Spleen (tissue), 11 donors: ENCODE results near the gene RBM18. TPM values are rescaled to one million over a fixed set of nuclear protein-coding genes. Genes with fewer than 3 reads are reported as not detected.

ENCODE experiments used
- DNase-seq: peaks from one replicate; pipeline ENCODE4 v3.0.0-alpha.2; 2020
- H3K27ac ChIP-seq, 8 donors: fragments of 200-600 bp; sonication (generic) in 7 of 8; 1 replicate in 4 of 8; 2 replicates in 4 of 8; pipeline versions ENCODE4 v1.5.0 to v1.8.0; 2016 to 2021; ENCODE audit warnings: inconsistent platforms in 4 of 8, mild to moderate bottlenecking in 4 of 8, moderate library complexity in 1 of 8
- H3K27me3 ChIP-seq, 7 donors: fragments of 200-600 bp; sonication (generic) in 6 of 7; replicated peaks in 1 of 7; 1 replicate in 4 of 7; 2 replicates in 3 of 7; pipeline versions ENCODE4 v1.5.0 to v1.8.0; 2016 to 2021; ENCODE audit warnings: inconsistent platforms in 3 of 7, mild to moderate bottlenecking in 1 of 7
- H3K36me3 ChIP-seq, 6 donors: fragments of 200-600 bp; sonication (generic) in 5 of 6; 1 replicate in 4 of 6; 2 replicates in 2 of 6; pipeline versions ENCODE4 v1.5.0 to v1.8.0; 2016 to 2021; ENCODE audit warnings: inconsistent platforms in 2 of 6
- H3K4me1 ChIP-seq, 6 donors: fragments of 200-600 bp; sonication (generic) in 5 of 6; 1 replicate in 3 of 6; 2 replicates in 3 of 6; pipeline versions ENCODE4 v1.5.0 to v1.8.0; 2016 to 2021; ENCODE audit warnings: inconsistent platforms in 3 of 6
- H3K4me3 ChIP-seq, 8 donors: fragments of 200-600 bp; sonication (generic) in 7 of 8; 1 replicate in 4 of 8; 2 replicates in 4 of 8; pipeline versions ENCODE4 v1.5.0 to v1.8.0; 2016 to 2021; ENCODE audit warnings: inconsistent platforms in 4 of 8, mild to moderate bottlenecking in 4 of 8, moderate library complexity in 2 of 8
- H3K9me3 ChIP-seq, 8 donors: fragments of 200-600 bp; sonication (generic) in 7 of 8; 1 replicate in 4 of 8; 2 replicates in 4 of 8; pipeline versions ENCODE4 v1.5.0 to v1.8.0; 2016 to 2021; ENCODE audit warnings: inconsistent platforms in 4 of 8
- CTCF ChIP-seq, 11 experiments: fragments of 200-600 bp in 7 of 11; fragments of 450-650 bp in 4 of 11; sonication (generic) in 4 of 11; IDR thresholded peaks in 8 of 11; conservative IDR thresholded peaks in 3 of 11; 1 replicate in 7 of 11; 2 replicates in 4 of 11; pipeline versions ENCODE4 v1.4.0 to v1.8.0; 2016 to 2021; ENCODE audit warnings: antibody characterized with exemption in 11 of 11, inconsistent platforms in 4 of 11, mild to moderate bottlenecking in 1 of 11
- POLR2A ChIP-seq, 3 donors: fragments of 450-650 bp; IDR thresholded peaks; one replicate each; pipeline ENCODE4 v1.5.1; 2017; ENCODE audit warnings: antibody characterized with exemption in 3 of 3, mild to moderate bottlenecking in 1 of 3
- POLR2AphosphoS5 ChIP-seq, 3 donors: sonication (generic); formaldehyde crosslinking; IDR thresholded peaks; one replicate each; pipeline ENCODE4 v1.5.1; 2017; ENCODE audit warnings: antibody characterized with exemption in 3 of 3
- WGBS, 5 donors: extraction: QIAGEN DNeasy Blood & Tissue Kit in 3 of 5; methylation state at CpG; one replicate each; pipeline versions ENCODE4 v1.1.5 to v1.1.7; 2013 to 2018; 5-methylcytosine and 5-hydroxymethylcytosine counted together
- intact Hi-C: fragments of 100-400 bp; cut with DNase I; formaldehyde crosslinking; loops from one replicate; pipeline ENCODE4 v1.15.0; 2023; ENCODE audit warnings: low total_unique reads
- polyA plus RNA-seq, 3 donors: library from polyadenylated mRNA; stranded (reverse); fragments of 200-250 nt; gene quantifications; one replicate each; pipeline ENCODE4 v1.2.1, GENCODE V29; 2013
- total RNA-seq, 7 donors: library from RNA; depleted of rRNA in 3 of 7; stranded (reverse); fragments of >200 nt in 3 of 7; fragmentation: NEBNext Ultra II Directional in 4 of 7; extraction: Animal tissue kit (Norgen Biotek cat#: 25700) in 4 of 7; gene quantifications; one replicate each; pipeline versions ENCODE4 v1.1.0 to v1.2.1, GENCODE V29; 2016 to 2021
- donor health status: healthy with polysubstance abuse.
- donor health status: DM: no; HTN: no; CAD: no; lungs with moderate emphysema.
- donor health status: DM: no; HTN: no; CAD: no.
- donor health status: Bipolar disorder and iron deficiency.
- donor health status: healthy.
- donor health status: DM: no; HTN: no; CAD: no.
- donor health status: DM: yes; HTN: yes; CAD: no.

RBM18 gene
- total and polyA plus RNA-seq, 10 donors: 4.2 to 21.5 (median 11.2) TPM

- peaks cover 0 to 86% (median 28%) of the 10 kb centered on the region in 6 donors for H3K36me3 ChIP-seq
- intact Hi-C loops: no loop called here
- no peak for TF ChIP-seq POLR2A (IDR thresholded peaks at IDR 0.05)
- TF ChIP-seq POLR2AphosphoS5 (IDR thresholded peaks at IDR 0.05): no peak
- TF ChIP-seq CTCF (IDR thresholded peaks at IDR 0.05 in 8 of 11, conservative IDR thresholded peaks at IDR 0.05 in 3 of 11): no peak
- H3K27ac ChIP-seq: no peak overlapping the region
- H3K4me1 ChIP-seq: peaks cover 0 to 4% (median 1%) of the 10 kb centered on the region in 6 donors
- no peak overlapping the region for H3K4me3 ChIP-seq
- no peak for DNase-seq
- 90 to 98% (median 94%) methylated on average over 5 of the region's 5 CpGs for WGBS, 5 donors
- no peaks in the 10 kb centered on the region for H3K27me3 ChIP-seq
- peaks cover 0 to 16% (median 14%) of the 10 kb centered on the region in 8 donors for H3K9me3 ChIP-seq
Measured at GRCh38 chr9:122281368-122281767, 16.7 kb upstream of the RBM18 start.

- Histone ChIP-seq H3K9me3 (peaks cover 0 to 22% (median 15%) of the 10 kb centered on the region in 8 donors), H3K4me3 (no peak overlapping the region), H3K36me3 (peaks cover 0 to 80% (median 15%) of the 10 kb centered on the region in 6 donors), H3K27me3 (no peaks in the 10 kb centered on the region), H3K27ac (no peak overlapping the region), H3K4me1 (peaks cover 0 to 3% (median 0%) of the 10 kb centered on the region in 6 donors)
- TF ChIP-seq POLR2AphosphoS5 (IDR thresholded peaks at IDR 0.05) (no peak), CTCF (IDR thresholded peaks at IDR 0.05 in 8 of 11, conservative IDR thresholded peaks at IDR 0.05 in 3 of 11) (no peak), POLR2A (IDR thresholded peaks at IDR 0.05) (no peak)
- intact Hi-C loops: no loop called here
- DNase-seq: no peak
- WGBS, 5 donors: 97 to 99% (median 98%) methylated on average over 10 of the region's 10 CpGs
Measured at GRCh38 chr9:122277285-122277897, 12.8 kb upstream of the RBM18 start.

GRCh38 chr9:122276096-122276495 lies 11.5 kb upstream of the RBM18 start:
- intact Hi-C loops: no loop called here
- H3K4me3 ChIP-seq: no peak overlapping the region
- DNase-seq: no peak
- peaks cover 0 to 9% (median 5%) of the 10 kb centered on the region in 6 donors for H3K4me1 ChIP-seq
- peaks cover 0 to 22% (median 15%) of the 10 kb centered on the region in 8 donors for H3K9me3 ChIP-seq
- no peak for TF ChIP-seq CTCF (IDR thresholded peaks at IDR 0.05 in 8 of 11, conservative IDR thresholded peaks at IDR 0.05 in 3 of 11)
- no peak for TF ChIP-seq POLR2A (IDR thresholded peaks at IDR 0.05)
- H3K27ac ChIP-seq: no peak overlapping the region
- peaks cover 0 to 80% (median 15%) of the 10 kb centered on the region in 6 donors for H3K36me3 ChIP-seq
- WGBS, 5 donors: 89 to 96% (median 93%) methylated on average over 7 of the region's 7 CpGs
- no peaks in the 10 kb centered on the region for H3K27me3 ChIP-seq

- DNase-seq: no peak
- peaks cover 0 to 22% (median 15%) of the 10 kb centered on the region in 8 donors for H3K9me3 ChIP-seq
- intact Hi-C loops: no loop called here
- no peak overlapping the region for H3K4me3 ChIP-seq
- 89 to 98% (median 96%) methylated on average over 2 of the region's 2 CpGs for WGBS, 5 donors
- TF ChIP-seq POLR2A (IDR thresholded peaks at IDR 0.05): no peak
- no peak for TF ChIP-seq CTCF (IDR thresholded peaks at IDR 0.05 in 8 of 11, conservative IDR thresholded peaks at IDR 0.05 in 3 of 11)
- TF ChIP-seq POLR2AphosphoS5 (IDR thresholded peaks at IDR 0.05): no peak
- H3K27ac ChIP-seq: no peak overlapping the region
- peaks cover 0 to 74% (median 16%) of the 10 kb centered on the region in 6 donors for H3K36me3 ChIP-seq
- H3K27me3 ChIP-seq: no peaks in the 10 kb centered on the region
- H3K4me1 ChIP-seq: peaks cover 0 to 13% (median 3%) of the 10 kb centered on the region in 6 donors
Measured at GRCh38 chr9:122274055-122274454, 9.4 kb upstream of the RBM18 start.
